GM21723 (cell line): ENCODE measurements around the gene TBC1D22B.
"Not testable (repeated sequence)": the region's sequence is repeated elsewhere in the genome, so short reads cannot be mapped to it uniquely, and the experiment has no call there.

Source experiments
- ATAC-seq: cut with Tn5 transposase; IDR thresholded peaks from one replicate; pipeline ENCODE4 v1.9.1; 2021; ENCODE audit warnings: mild to moderate bottlenecking, moderate library complexity; ENCODE audit not compliant: unreplicated experiment

TBC1D22B gene

GRCh38 chr6:37319856-37320480 lies 62.4 kb downstream of the TBC1D22B start:
- ATAC-seq, result no peak

GRCh38 chr6:37320646-37321045 lies 63.1 kb downstream of the TBC1D22B start:
- no peak for ATAC-seq

- no peak for ATAC-seq
Measured at GRCh38 chr6:37321101-37321500, 63.5 kb downstream of the TBC1D22B start.

GRCh38 chr6:37321516-37322415 lies 64.2 kb downstream of the TBC1D22B start:
- no peak for ATAC-seq

- ATAC-seq, result no peak
Measured at GRCh38 chr6:37323580-37323979, 66.0 kb downstream of the TBC1D22B start.

GRCh38 chr6:37324131-37325033 lies 66.8 kb downstream of the TBC1D22B start:
- no peak for ATAC-seq

GRCh38 chr6:37330345-37330744 lies 72.8 kb downstream of the TBC1D22B start:
- not testable (repeated sequence) for ATAC-seq

GRCh38 chr6:37331047-37331446 lies 73.5 kb downstream of the TBC1D22B start:
- no peak for ATAC-seq

- ATAC-seq, result no peak
Measured at GRCh38 chr6:37332894-37333293, 75.3 kb downstream of the TBC1D22B start.

- no peak for ATAC-seq
Measured at GRCh38 chr6:37334047-37334446, 76.5 kb downstream of the TBC1D22B start.

- ATAC-seq, result not testable (repeated sequence)
Measured at GRCh38 chr6:37338317-37338716, 80.7 kb downstream of the TBC1D22B start.

- ATAC-seq, result no peak
Measured at GRCh38 chr6:37338745-37339255, 81.2 kb downstream of the TBC1D22B start.

- ATAC-seq, result no peak
Measured at GRCh38 chr6:37339741-37340638, 82.4 kb downstream of the TBC1D22B start.

GRCh38 chr6:37340639-37340943 lies 83.0 kb downstream of the TBC1D22B start:
- ATAC-seq, result no peak

GRCh38 chr6:37343248-37343647 lies 85.7 kb downstream of the TBC1D22B start:
- ATAC-seq, result no peak

GRCh38 chr6:37344308-37344707 lies 86.7 kb downstream of the TBC1D22B start:
- ATAC-seq, result no peak

- not testable (repeated sequence) for ATAC-seq
Measured at GRCh38 chr6:37345804-37346203, 88.2 kb downstream of the TBC1D22B start.

- no peak for ATAC-seq
Measured at GRCh38 chr6:37347177-37347576, 89.6 kb downstream of the TBC1D22B start.

- ATAC-seq, result no peak
Measured at GRCh38 chr6:37347670-37348111, 90.1 kb downstream of the TBC1D22B start.

GRCh38 chr6:37351027-37351426 lies 93.5 kb downstream of the TBC1D22B start:
- ATAC-seq, result no peak
